Stromal cell of bone marrow (primary cell): ENCODE data around the gene SURF6.

Experiments
- DNase-seq: peaks from one replicate; pipeline ENCODE4 v3.0.0-alpha.2; 2012; ENCODE audit warnings: low read depth

SURF6 gene

DNA sequence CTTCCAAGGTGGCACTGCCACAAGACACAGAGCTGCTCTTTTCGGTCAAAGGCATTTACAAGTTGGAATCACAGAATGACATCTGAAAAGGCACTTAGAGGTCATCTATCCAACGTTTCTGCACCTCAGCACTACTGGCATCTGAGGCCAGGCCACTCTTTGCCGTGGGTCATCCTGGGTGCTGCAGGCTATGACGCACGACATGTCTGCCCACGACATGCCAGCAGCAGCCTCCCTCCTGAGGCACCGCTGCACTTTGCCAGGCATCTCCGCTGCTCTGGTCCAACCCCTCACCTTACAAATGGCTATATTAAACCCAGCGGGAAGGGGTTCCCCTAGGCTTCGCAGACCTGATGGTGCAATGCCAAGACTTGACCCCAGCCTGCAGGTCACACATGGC lies 31.8 kb upstream of the SURF6 start:
- DNase-seq = no peak

DNA sequence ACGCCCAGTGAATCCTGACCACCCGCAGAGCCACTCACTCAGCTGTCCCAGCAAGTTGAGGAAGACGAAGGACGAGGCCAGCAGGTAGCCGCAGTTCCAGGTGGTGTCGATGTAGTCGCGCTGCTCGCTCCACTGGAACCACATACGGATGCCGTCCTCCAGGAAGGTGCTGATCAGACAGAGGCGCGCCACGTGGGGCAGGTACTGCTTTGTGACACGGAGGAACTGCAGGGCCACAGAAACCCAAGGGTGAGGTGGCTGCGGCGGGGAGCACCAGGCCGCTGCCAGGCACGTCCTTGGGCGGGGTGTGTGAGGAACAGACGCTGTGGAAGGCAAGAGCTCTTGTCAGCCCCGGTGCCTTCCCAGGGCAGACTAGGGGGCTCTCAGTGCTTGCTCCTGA lies 31.2 kb upstream of the SURF6 start:
- no peak for DNase-seq

DNA sequence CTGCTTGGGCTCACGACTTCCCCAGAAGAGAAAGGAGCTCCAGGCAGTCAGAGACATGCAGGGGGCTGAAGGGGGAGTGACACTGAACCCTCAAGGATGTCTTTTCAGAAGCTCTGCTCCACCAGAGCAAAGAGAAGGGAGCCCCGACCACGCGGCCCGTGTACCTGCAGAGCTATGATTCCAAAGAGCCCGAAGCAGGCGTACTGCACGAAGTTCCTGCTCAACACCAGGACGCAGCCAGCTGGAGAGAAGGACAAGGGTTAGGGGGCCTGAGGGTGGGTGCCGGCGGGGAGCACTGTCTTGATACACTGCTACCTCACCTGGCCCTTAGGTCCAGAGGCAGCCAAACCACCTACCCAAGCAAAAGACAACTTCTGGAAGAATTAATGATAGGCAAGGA lies 30.4 kb upstream of the SURF6 start:
- DNase-seq = no peak

DNA sequence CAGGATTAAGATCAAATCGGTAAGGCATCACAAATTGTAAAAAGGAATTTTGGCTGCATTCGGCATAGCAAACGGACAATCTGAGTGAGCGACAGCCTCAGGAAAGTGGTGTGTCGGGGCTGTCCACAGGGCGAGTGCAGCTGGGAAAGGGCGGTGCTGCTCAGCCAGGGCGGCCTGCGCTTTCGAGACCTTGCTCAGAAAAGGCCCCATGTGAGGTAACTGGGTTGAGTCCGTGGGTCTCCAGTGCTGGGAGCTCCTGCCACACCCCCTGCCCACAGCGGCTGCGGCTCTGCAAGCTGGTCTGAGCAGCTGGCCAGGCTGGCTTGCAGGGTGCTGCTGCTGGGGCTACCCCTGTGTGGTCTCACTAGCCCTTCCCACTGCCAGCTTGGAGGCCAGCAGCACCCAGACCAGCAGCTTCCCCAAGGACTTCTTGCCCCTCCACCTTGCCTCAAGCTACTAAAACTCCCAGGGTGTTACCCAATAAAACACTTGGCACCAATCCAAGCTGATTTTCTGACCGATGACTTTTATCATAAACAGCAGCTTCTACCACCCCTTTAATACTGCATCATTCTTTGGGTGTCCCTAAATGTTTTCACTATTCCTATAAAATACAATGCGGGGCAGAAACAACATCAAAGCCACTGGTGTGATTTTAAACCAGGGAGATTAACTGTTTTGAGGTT lies 26.5 kb upstream of the SURF6 start:
- DNase-seq = no peak

DNA sequence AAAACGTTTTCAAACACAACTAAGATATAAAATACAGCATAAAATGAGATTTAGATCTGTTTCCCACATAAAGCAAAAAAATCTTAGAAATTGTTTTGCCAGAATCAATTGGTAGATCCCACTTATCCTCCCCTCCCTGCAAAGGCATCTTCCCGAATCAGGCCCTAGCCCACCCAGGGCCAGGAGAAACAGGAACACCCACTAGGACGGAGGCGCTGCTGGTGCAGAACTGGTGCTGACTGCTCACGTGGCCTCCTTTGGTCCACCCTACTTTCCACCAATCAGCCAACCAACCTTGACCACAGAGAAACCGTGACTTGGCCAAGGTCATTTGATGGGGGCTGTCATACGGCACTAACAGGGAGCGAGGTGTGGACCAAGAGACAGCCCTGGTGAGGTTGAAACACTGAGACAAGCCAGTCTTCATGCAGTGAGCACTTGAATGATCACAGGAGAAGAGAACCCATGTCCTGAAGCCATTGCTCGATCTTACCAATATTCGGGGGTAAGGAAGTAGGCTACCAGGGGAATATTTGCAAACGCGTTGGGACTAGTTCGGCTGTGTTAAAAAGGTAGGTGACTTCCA lies 25.6 kb upstream of the SURF6 start:
- DNase-seq = no peak

DNA sequence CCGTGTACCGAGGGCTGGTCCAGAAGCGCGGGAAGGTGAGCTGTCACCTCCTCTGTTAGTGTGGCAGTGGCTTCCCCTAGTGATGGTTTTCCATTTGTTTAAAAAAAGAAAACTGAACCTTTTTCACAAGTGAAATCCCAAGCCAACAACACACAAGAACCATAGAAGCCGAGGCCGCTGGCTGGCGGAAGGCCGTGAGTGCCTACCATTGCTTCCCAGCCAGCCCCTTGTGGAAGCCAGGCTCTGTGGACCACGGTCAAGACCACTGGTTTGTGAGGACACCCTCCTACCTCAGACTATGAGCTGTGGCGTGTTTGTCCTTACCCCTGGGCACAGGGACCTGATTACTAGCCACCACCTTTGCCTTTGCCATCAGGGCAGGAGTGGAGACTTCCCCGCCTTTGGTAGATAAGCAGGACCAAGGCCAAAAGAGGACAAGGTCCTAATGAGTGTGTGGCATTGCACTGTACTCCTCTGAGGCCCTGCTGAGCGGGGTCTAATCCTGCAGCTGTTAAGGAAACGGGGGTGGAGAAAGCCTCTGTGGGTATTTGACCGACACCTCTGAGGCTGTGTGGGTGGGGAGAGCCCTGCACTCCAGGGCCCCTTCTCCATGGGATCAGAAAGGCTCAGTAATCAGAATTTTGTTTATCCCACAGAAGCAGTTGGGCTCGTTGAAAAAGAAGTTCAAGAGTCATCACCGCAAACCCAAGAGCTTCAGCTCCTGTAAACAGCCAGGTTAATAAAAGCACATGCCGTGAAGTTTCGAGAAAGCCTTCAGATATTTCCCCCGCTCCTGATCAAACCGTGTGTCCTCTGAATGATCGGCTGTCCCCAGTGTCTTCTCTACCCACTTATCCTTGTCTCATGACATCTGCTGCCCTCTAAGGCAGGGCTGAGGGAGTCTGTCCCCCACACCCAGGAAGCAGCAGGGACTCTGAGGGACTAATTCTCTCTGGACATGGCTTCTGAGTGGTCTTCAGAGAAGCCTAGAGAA lies 24.7 kb upstream of the SURF6 start:
- no peak for DNase-seq

DNA sequence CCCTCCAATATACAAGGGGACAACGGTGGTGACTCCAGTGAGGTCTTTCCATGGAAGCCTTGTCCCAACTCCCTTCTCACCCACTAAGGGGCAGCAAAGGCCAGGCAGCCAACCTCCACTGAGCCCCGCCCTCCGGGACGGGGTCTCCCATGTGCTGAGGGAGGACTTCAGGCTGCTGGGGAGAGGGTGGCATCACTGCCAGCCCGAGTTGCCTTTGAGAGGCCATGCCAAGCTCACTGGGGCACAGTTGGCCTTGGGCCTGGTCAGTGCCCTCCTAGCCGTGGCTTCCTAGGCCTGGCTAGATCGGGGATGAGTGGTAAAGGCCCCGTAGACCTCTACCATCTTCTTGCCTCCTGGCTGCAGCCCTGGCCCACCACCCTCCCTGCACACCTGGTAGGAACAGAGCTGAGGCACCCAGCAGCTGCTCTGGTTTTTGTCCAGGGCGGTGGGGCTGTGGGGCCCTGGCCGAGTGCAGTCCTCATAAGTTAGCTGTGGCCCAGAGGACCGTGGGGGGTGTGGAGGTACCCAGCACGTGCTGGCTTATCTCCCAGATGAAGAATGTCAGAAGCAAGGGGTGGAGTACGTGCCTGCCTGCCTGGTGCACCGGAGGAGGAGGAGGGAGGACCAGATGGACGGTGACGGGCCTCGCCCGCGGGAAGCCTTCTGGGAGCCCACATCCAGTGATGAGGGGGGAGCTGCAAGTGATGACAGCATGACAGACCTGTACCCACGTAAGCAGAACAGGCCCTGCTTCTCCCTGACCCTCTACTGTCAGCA lies 23.6 kb upstream of the SURF6 start:
- DNase-seq = no peak

DNA sequence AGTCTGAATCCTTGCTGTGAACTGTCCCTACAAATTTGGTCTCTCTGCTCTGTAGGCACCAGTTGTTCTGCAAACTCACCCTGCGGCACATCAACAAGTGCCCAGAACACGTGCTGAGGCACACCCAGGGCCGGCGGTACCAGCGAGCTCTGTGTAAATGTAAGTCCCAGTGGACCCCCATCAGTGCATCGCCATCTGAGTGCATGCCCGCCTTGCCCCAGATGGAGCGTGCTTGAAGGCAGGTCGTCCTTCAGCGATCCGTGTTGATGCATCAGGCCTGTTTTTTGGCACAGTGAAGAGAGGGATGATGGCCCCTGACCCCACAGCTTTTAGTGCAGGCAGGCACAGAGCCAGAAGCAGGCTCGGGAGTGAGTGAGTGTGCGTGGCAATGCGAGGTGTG lies 21.7 kb upstream of the SURF6 start:
- no peak for DNase-seq

DNA sequence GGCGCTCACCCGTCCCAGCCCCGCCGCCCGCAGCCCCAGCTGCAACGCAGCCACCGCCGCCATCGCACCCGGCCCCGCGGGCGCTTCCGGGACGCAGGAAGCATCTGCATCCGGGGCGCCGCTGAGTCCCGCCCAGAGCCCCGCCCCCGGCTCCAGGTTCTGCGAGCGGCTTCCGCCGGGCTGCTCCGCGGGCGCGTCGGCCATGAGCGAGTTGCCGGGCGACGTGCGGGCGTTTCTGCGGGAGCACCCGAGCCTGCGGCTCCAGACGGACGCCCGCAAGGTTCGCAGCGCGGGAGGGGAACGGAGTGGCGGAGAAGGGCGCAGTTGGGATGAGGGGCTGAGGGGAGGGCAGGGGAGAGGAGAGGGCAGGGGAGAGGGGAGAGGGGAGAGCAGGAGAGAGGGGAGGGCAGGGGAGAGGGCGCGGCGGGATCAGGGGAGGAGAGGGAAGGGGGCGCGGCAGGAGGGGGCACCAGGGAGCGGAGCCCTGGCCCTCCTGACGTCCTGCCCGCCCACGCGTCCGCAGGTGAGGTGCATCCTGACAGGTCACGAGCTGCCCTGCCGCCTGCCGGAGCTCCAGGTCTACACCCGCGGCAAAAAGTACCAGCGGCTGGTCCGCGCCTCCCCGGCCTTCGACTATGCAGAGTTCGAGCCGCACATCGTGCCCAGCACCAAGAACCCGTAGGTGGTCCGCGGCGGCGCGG lies 20.6 kb upstream of the SURF6 start, which contains the start of the genes SURF1 and SURF2:
Gene SURF1, minus strand, starts transcription at position 97 of the 701 bp plus-strand sequence. Its CDS starts 34 bp downstream, at position 63.
Gene SURF2, plus strand, starts transcription at position 160 of the 701 bp plus-strand sequence. Its CDS starts 43 bp downstream, at position 203.
- DNase-seq = peak; percentile 64

DNA sequence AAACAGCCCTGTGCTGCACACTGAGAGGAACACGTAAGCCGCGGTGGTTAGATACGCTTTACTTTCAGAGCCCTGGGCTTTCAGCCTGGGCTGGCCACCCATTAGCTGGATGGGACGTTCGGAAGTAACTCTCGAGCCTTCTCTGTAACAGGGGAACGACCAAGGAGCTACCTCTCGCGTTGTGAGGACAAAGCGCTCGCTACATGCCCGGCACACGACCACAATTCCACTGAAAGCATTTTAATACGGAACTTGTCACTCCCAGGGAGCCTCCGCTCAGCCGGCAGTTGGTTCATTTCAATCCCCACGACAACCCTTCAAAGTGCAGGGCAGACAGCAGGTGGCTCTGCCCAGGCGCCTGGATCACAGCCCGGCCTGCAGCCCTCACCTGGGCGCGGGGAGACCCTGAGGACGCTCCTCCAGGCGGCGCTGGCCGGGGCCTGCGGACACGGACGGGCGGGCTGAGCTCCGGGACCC lies 19.9 kb upstream of the SURF6 start:
- no peak for DNase-seq

DNA sequence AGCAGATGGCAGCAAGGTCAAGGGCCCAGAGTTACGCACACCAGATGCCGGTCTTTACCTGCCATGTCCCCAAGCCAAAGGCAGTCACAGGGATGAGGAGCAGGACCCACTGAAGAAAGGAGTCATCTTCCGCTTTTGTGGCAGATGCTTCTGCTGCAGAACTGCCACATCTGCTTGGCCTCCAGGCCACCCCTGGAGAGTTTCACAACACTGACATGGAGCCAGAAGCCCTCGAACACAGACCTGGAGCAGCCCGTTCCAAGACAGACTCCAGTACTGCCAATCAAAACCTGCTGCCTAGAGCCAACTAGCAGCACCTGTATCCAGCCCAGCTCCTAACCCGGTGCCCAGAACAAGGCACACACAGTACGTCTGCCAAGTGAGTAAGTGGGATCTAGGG lies 18.8 kb upstream of the SURF6 start:
- no peak for DNase-seq

DNA sequence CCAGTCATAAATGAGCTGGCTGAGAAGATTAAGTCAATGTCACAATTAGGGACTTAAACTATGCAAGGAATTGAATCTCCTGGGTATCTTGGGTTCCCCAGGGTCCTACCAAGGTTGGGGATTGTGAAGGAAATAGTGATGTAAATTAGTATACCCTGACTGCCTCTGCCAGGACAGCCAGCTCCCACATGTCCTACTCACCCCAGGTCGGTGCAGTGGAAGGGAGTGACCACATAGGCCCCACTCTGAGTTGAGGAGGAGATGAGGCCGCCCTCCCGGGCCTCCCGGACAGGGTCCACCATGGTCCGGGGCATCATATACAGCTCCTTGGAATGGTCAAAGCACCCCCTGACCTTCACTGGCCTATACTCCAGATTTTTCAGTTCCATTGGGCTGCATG lies 17.6 kb upstream of the SURF6 start:
- DNase-seq = no peak

DNA sequence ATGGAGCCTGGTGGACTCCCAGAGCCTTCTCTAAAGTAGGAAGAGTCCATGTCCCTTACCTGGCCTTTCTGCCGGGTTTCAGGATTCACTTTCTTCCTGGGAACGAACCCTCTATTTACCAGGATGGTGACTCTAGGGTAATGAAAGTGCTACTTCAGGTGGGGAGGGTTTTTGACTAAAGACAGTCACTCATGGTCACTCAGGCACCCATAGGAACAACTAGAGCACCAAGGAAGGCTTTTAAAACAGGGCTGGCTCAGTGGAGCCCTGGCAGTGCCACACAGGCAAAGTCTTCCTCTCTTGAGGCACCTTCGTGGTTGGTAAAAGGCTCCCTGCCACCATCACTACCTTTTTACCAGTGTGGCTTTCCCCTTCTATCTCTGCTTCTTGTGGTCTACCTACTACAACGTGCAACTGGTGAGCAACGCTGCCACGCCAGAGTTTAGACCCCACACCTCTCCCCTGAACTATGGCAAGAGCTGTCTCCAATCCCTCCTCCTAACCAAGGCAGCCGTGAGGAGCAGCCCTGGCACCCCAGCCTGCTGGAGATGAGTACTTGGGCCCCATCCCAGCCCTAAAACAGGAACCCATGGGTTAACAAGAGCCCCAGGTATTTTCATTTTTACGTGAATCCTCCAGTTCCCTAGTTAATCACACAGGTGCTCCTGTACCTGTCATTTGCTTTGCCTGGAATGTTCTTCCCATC lies 16.8 kb upstream of the SURF6 start:
- DNase-seq = no peak

DNA sequence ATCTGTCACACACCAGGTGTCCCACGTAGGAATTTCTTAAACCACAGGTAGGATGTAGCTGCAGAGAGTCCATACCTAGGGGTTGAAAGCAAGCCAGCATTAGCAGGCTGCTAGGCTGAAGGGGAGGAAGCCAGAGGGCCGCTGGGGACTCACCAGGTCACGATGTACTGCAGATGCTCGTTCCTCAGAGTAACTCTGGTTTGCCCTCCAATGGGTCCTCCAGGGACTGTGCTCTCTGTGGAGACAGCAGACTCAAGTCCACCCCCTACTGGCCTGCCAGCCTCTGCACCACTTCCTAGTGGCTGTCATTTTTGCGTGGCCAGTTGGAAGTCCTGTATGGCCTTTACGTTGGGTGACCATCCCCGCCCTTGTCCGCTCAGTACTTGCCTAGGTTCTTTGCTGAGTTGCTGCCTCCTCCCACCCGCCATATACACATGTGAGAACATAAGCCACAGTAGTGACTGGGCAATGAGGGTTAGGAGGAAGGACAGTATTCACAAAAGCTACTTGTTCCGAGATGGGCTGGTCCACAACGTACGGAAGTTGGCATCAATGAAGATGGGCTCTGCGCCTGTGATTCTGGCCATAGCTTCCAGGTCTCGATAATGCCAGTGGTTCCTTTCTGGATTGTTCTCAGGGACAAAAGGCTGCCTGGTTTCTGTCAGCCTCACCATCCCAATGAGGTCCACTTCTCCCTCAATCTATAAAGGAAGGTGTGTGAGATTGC lies 16.1 kb upstream of the SURF6 start:
- DNase-seq = no peak

DNA sequence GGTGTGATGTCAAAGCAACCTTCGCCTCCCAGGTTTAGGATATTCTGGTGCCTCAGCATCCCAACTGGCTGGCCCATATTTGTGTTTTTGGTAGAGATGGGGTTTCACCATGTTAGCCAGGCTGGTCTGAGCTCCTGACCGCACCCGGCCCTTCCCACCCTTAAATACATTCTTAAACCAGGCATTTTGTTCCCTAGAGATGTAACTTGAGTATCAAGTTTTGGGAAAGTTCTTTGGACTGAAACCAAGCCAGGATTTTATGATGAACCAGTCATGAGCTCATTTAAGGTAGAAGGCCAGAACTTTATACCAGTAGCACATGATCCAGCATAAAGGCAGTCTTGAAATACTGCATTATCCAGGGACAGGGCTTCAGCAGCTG lies 15.5 kb upstream of the SURF6 start:
- peak; percentile 80 for DNase-seq

DNA sequence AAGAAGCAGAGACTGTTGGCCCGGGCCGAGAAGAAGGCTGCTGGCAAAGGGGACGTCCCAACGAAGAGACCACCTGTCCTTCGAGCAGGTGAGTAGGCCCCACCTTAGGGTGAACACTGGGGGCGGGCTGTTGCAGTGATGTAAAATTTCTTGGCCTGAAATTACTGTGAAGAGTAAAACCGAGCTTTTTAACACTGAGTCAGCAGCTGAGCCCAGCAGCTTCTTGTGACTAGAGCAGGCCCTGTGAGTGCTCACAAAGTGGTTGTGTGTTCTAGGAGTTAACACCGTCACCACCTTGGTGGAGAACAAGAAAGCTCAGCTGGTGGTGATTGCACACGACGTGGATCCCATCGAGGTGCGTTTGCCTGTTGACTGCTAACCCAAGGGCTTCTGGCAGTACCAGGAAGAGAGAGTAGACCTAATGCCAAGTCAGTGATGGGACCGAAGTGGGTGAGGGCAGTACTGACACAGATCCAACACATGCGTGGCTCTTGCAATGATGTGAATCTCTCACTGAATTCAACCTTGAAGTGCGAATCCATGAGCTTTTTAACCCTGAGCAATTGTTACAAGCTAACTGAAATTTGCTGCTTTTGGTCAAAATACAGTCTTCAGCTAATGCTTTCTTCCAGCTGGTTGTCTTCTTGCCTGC lies 14.1 kb upstream of the SURF6 start:
- no peak for DNase-seq

DNA sequence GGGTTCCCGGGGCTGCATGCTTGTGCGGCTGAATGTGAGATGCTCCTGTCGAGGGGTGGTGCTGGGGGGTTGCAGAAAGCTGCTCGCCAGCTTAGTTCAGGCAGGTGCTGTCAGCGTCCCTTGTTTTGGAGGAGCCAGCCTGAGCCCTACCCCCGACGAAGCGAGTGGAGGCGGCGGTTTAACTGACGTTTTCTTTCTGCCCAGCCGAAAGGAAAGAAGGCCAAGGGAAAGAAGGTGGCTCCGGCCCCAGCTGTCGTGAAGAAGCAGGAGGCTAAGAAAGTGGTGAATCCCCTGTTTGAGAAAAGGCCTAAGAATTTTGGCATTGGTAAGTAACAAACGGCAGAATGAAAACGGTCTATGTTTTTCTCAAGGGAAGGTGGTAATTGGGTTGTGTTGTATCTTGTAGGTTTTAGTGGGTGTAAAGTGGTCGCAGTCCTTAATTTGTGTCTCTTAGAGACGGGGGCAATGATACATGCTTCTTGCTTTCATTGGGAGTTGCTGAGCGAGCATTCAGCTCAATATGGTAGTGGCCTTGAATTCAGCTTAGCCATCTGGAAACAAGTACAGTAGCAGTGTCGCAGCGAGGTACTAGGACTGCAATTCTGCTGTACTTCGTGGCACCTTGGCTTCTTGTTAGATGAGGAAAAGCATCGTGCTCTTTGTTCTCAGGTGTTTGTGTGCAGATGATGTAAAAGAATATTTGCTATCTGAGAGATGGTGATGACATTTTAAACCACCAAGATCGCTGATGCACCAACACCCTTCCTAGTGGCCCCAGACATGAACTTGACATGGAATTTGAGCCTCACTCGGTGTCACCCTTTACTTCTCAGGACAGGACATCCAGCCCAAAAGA lies 13.0 kb upstream of the SURF6 start:
- DNase-seq = no peak

DNA sequence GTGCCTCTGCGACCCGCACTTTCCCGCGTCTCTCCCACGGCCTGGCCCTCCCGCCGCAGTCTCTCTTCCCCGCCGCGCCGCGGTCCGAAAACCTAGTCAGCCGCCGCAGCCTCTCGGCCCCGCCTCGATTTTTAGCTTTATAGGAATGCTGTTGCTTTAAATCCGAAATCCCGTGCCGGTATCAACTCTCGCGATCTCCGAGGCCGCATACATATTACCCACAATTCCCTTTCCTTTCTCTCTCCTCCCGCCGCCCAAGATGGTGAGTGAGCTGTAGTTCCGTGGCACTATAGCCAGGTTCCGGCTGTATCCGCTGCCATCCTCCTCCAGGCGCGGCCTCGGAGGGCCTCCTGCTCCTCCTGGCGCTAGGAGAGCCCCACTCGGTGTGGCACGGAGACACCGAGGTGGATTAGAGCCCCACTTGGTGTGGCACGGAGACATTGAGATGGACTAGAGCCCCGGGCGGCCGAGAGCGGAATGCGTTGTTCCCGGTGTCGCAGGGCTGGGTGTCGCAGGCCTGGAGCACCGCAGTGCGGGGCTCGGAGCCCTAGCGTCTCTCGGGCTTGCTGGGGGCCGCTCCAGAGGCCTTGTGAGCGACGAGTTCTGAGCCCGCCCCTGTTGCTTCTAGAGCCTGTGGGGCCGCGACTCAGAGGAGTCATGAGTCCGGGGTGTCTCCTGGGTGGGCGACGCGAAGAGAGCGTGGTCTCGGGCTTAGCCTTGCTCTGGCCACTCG lies 12.2 kb upstream of the SURF6 start, which contains the start of the genes MED22 and RPL7A:
Gene MED22, minus strand, starts transcription at position 147 of the 733 bp plus-strand sequence. CDS start 1,469 bp downstream, outside the sequence.
Gene RPL7A, plus strand, starts transcription at position 234 of the 733 bp plus-strand sequence. Its CDS starts 26 bp downstream, at position 260.
- peak; percentile 93 for DNase-seq
